ENCODE measurements around the gene TXK.

The TXK gene

GRCh38 chr4:48021100-48021499 is 113.0 kb downstream of the TXK start:
- no peak for DNase-seq (ENCODE audit: low read depth in 2 of 2)

- DNase-seq (ENCODE audit: low read depth in 2 of 2) = no peak
These were observed 115.9 kb downstream of the TXK start for GRCh38 chr4:48018112-48018511.

- no peak for DNase-seq (ENCODE audit: low read depth in 2 of 2)
These were observed 116.9 kb downstream of the TXK start for GRCh38 chr4:48017108-48017571.

Data from stimulated activated CD4-positive, alpha-beta T cell treated with anti-CD3 and anti-CD28 coated beads, Interleukin-1b, Interleukin-23, amount 100 ng/mL, for 1 hour (primary cell).